IPS-15b (cell line): ENCODE results near the gene SIPA1L2.
"Not testable (repeated sequence)": the region's sequence is repeated elsewhere in the genome, so short reads cannot be mapped to it uniquely, and the experiment has no call there.

Experiments
- H3K27me3 ChIP-seq: one replicate; pipeline ENCODE4 v1.6.1; 2013; ENCODE audit warnings: low read length; ENCODE audit not compliant: control insufficient read depth, insufficient read depth
- H3K36me3 ChIP-seq: one replicate; pipeline ENCODE4 v1.6.1; 2013; ENCODE audit warnings: low read length; ENCODE audit not compliant: control insufficient read depth, insufficient read depth
- H3K4me1 ChIP-seq: one replicate; pipeline ENCODE4 v1.6.1; 2013; ENCODE audit warnings: mild to moderate bottlenecking, low read length; ENCODE audit not compliant: control insufficient read depth, insufficient read depth
- H3K4me3 ChIP-seq: one replicate; pipeline ENCODE4 v1.5.1; 2013; ENCODE audit warnings: low read depth, low read length
- H3K9ac ChIP-seq: one replicate; pipeline ENCODE4 v1.6.1; 2013; ENCODE audit warnings: low read depth, mild to moderate bottlenecking, low read length
- H3K9me3 ChIP-seq: one replicate; pipeline ENCODE4 v1.6.1; 2013; ENCODE audit warnings: mild to moderate bottlenecking, low read length; ENCODE audit not compliant: control insufficient read depth, insufficient read depth

SIPA1L2 gene

DNA sequence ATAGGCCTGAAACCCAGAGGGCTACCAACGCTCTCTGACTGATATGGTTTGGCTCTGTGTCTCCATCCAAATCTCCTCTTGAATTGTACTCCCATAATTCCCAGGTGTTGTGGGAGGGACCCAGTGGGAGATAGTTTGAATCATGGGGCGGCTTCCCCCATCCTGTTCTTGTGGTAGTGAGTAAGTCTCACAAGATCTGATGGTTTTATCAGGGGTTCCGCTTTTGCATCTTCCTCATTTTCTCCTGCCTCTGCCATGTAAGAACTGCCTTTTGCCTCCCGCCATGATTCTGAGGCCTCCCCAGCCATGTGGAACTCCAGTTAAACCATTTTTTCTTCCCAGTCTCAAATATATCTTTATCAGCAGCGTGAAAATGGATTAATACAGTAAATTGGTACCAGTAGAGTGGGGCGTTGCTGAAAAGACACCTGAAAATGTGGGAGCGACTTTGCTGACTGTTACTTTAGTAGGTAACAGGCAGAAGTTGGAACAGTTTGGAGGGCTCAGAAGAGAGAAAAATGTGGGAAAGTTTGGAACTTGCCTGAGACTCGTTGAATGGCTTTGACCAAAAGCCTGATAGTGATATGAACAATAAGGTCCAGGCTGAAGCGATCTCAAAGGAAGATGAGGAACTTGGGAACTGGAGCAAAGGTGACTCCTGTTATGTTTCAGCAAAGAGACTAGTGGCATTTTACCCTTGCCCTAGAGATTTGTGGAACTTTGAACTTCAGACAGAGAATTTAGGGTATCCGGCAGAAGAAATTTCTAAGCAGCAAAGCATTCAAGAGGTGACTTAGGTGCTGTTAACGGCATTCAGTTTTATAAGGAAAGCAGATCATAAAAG, 18.8 kb downstream of the SIPA1L2 start:
- not testable (repeated sequence) for H3K27me3 ChIP-seq, H3K36me3 ChIP-seq, H3K4me3 ChIP-seq, H3K4me1 ChIP-seq, H3K9ac ChIP-seq, H3K9me3 ChIP-seq

DNA sequence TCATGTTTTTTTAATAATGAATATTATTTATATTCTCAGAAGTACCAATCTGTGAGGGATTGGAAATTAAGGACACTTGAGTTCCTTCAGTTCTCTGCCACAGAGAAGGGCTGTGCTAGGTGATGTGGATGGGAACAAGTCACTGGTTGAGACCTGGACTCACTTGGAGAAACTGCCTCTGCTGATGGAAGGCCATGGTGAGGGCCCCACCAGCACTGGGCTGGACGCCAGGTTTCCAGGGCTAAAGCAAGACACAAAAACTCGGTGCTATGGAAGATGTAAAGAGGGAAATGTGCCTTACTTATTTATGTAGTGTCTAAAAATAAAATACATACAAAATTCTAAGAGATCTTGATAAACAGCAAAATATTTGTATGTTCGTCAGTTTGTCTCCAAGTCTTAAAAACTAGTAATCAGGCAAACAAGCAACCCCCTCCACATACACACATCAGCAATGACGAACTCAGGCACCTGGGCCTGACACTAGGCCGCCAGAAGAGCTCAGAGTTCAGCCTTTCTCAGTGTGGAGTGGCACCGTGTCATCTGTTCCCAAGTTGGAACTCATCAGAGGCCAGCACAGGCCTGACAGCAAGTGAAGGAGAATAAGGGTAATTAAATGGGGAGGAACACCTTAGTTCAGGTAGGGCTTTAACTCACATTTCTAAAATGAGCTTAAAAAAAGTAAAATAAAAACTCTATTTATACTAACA, 19.6 kb downstream of the SIPA1L2 start:
- Histone ChIP-seq H3K4me3 (no peak overlapping the region), H3K36me3 (no peaks in the 10 kb centered on the region), H3K9ac (no peak overlapping the region), H3K27me3 (no peaks in the 10 kb centered on the region), H3K4me1 (no peaks in the 10 kb centered on the region), H3K9me3 (no peaks in the 10 kb centered on the region)

- H3K9me3 ChIP-seq: no peaks in the 10 kb centered on the region
- no peaks in the 10 kb centered on the region for H3K36me3 ChIP-seq
- no peaks in the 10 kb centered on the region for H3K4me1 ChIP-seq
- H3K9ac ChIP-seq: no peak overlapping the region
- no peaks in the 10 kb centered on the region for H3K27me3 ChIP-seq
- H3K4me3 ChIP-seq: no peak overlapping the region
These were observed 21.5 kb downstream of the SIPA1L2 start for GRCh38 chr1:232608427-232608826.

GRCh38 chr1:232602622-232603021, 27.3 kb downstream of the SIPA1L2 start:
- Histone ChIP-seq H3K36me3 (no peaks in the 10 kb centered on the region), H3K4me3 (no peak overlapping the region), H3K4me1 (no peaks in the 10 kb centered on the region)

DNA sequence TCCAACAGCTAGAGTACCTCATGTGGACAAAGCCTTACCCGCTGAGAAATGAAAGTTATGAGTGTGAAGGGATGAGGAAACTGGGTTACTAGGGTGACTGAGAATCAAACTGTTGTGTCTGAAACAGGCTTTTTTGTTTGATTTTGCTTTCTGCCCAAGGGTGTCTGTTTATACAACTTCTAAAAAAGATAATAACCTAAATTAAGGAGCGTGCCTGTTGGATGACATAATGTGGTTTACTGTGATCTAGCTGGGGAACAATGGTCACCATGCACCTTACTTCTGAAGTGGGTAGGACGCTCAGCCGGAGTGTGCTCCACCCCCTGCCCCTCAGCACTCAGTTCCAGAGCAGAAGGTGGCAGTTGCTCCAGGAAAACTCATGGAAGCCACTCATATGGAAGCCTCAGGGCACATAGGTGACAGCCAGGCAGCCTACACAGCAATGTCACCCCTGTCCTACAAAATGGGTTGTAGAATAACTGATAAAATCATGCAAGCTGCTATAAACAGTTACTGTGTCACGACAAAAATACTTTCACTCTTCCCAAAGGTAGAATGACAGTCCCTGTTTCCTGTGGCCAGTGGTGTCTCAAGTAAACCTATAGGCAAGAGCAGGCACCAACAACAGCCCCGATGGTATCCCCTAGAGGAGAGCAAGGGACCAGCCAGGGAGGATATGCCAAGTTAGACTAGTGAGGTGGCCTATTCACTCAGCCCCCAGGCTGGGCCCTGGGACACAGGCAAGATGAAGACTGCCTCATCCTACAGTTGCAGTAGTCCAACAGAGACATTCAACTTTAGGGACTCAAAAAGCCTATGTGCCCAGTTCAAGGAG, 29.3 kb downstream of the SIPA1L2 start:
- no peak overlapping the region for H3K4me3 ChIP-seq
- H3K36me3 ChIP-seq: no peaks in the 10 kb centered on the region
- no peak overlapping the region for H3K9ac ChIP-seq
- no peaks in the 10 kb centered on the region for H3K27me3 ChIP-seq
- H3K4me1 ChIP-seq: no peaks in the 10 kb centered on the region
- H3K9me3 ChIP-seq: no peaks in the 10 kb centered on the region

More at GRCh38 chr1:232602622-232603021, 27.3 kb downstream of the SIPA1L2 start:
- no peaks in the 10 kb centered on the region for H3K27me3 ChIP-seq
- no peak overlapping the region for H3K9ac ChIP-seq
- no peaks in the 10 kb centered on the region for H3K9me3 ChIP-seq

DNA sequence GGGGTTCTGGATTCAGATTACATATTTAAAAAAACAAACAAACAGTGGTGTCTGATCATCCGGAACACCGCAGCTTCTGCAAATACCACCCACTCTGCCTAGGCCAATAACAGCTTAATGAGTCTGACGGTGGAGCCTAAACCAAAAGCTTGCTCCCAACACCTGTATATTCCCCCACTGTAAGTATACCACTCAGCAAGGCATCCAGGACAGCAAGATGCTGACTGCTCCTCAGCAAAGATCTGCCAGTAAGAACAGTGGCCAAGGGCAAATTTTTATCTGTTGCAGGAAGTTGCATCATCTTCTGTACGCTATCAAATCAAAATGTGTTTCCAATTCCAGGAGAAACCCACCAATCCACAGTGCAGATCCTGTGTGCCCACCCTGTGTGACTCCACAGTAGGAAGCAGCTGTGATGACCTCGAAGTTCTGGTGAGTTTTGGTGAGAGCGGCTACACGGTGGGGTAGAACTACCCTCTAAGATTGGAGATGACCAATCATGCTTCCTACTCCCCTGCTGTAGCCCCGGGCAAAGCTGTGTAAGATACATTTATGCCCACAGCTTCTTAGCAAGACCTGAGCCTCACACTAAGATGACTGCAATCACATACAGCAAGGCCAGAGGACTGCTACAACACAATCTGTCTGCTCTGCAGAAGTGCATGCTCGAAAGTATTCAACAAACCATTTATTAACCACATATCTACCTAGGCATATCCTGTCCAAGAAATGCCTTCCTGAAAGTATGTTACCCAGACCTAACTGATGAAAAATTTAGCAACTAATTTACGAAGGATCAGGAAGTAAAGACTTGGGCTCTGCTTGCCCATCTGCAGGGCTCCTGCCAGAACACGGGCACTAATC, 30.5 kb downstream of the SIPA1L2 start:
- Histone ChIP-seq H3K9me3 (no peaks in the 10 kb centered on the region), H3K36me3 (no peaks in the 10 kb centered on the region), H3K27me3 (no peaks in the 10 kb centered on the region), H3K4me1 (no peaks in the 10 kb centered on the region), H3K9ac (no peak overlapping the region), H3K4me3 (no peak overlapping the region)

GRCh38 chr1:232598837-232599177, 31.1 kb downstream of the SIPA1L2 start:
- Histone ChIP-seq H3K9me3 (no peaks in the 10 kb centered on the region), H3K4me1 (no peaks in the 10 kb centered on the region)

DNA sequence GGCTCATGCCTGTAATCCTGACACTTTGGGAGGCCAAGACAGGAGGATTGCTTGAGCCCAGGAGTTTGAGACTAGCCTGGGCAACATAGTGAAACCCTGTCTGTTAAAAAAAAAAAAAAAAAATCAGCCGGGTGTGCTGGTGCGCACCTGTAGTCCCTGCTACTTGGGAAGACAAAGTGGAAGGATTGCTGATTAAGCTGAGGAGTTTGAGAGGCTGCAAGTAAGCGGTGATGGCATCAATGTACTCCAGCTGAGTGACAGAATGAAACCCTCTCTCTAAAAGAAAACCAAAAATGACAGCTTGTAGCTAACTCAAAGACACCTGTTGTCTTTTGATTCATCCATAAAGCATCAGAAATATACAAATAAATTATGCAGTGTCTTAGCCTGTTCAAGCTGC, 31.8 kb downstream of the SIPA1L2 start:
- Histone ChIP-seq H3K4me1 (no peaks in the 10 kb centered on the region), H3K9ac (no peak overlapping the region), H3K36me3 (no peaks in the 10 kb centered on the region), H3K27me3 (no peaks in the 10 kb centered on the region), H3K9me3 (no peaks in the 10 kb centered on the region), H3K4me3 (no peak overlapping the region)

More at GRCh38 chr1:232598837-232599177, 31.1 kb downstream of the SIPA1L2 start:
- H3K27me3 ChIP-seq: no peaks in the 10 kb centered on the region
- H3K4me3 ChIP-seq: no peak overlapping the region
- H3K9ac ChIP-seq: no peak overlapping the region
- H3K36me3 ChIP-seq: no peaks in the 10 kb centered on the region

DNA sequence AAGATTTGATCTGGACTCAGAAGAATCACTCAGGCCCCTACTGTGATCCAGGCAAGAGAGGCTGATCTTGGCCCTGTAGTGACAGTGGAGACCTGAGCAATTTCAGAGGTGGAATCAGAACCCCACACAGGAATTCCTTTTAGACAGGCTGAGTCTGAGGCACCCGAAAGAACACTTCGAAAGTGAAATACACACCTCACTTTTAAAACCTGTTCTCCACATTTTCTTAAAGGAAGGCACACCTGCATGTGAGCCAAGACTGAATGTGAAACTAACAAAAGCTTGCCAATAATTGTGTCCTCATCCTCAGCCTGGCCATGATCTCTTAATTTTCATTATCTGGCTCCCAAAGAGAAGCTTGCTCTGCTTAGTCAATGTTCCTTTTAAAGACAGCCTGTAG, 32.2 kb downstream of the SIPA1L2 start:
- Histone ChIP-seq H3K4me1 (no peaks in the 10 kb centered on the region), H3K9me3 (no peaks in the 10 kb centered on the region), H3K27me3 (no peaks in the 10 kb centered on the region), H3K9ac (no peak overlapping the region), H3K36me3 (no peaks in the 10 kb centered on the region), H3K4me3 (no peak overlapping the region)

DNA sequence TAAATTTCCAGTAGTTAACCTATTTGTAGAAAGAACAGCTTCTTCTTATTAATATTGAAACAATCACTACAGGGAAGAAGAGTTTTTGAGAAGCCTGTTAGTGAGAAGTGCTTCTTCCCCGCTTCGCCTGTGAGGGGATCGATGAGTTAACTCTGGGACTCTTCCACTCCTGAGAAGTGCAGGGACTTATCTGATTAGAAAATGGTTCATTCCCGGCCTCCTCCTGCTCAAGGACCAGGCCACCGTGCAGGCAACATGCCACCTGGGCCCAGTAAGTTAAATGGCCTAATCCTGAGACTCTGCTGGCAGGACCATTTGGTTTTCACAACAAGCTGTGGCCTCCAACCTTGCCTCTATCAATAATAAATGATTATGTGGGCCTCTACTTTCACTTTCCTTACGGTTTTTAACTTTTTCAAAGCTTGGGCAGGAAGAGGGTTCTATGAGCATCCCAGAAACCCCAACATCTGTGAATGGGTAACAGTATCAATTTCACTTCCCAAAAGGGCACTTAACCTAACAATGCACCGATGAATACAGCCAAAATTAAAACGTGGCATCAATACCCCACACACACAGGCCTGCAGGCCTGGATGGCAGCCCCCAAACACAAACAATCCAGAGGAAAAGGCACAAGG, 33.1 kb downstream of the SIPA1L2 start:
- H3K9me3 ChIP-seq: no peaks in the 10 kb centered on the region
- H3K9ac ChIP-seq: no peak overlapping the region
- no peaks in the 10 kb centered on the region for H3K36me3 ChIP-seq
- H3K4me1 ChIP-seq: no peaks in the 10 kb centered on the region
- H3K27me3 ChIP-seq: no peaks in the 10 kb centered on the region
- H3K4me3 ChIP-seq: no peak overlapping the region
